Subcutaneous abdominal adipose tissue (tissue), 5 donors: ENCODE data around the gene GZMM.

Source experiments
- H3K27ac ChIP-seq: one replicate; pipeline ENCODE4 v1.7.0; 2013; ENCODE audit warnings: low read depth, mild to moderate bottlenecking, inconsistent platforms, low read length, moderate library complexity
- H3K27me3 ChIP-seq, 5 donors: one replicate each; pipeline ENCODE4 v1.7.0; 2013; ENCODE audit warnings: low read length in 5 of 5, inconsistent platforms in 1 of 5; ENCODE audit not compliant: control insufficient read depth in 5 of 5, insufficient read depth in 4 of 5
- H3K36me3 ChIP-seq, 5 donors: one replicate each; pipeline ENCODE4 v1.7.0; 2013; ENCODE audit warnings: low read length in 5 of 5; ENCODE audit not compliant: control insufficient read depth in 5 of 5, insufficient read depth in 5 of 5
- H3K4me1 ChIP-seq, 5 donors: one replicate each; pipeline ENCODE4 v1.7.0; 2013; ENCODE audit warnings: low read length in 5 of 5, mild to moderate bottlenecking in 3 of 5, moderate library complexity in 1 of 5; ENCODE audit not compliant: control insufficient read depth in 5 of 5, insufficient read depth in 5 of 5
- H3K4me3 ChIP-seq, 5 donors: one replicate each; pipeline ENCODE4 v1.7.0; 2013; ENCODE audit warnings: low read length in 5 of 5, low read depth in 1 of 5
- H3K9ac ChIP-seq, 5 donors: one replicate each; pipeline ENCODE4 v1.7.0; 2013; ENCODE audit warnings: low read length in 5 of 5, mild to moderate bottlenecking in 4 of 5, moderate library complexity in 3 of 5
- H3K9me3 ChIP-seq, 5 donors: one replicate each; pipeline ENCODE4 v1.7.0; 2013; ENCODE audit warnings: low read length in 5 of 5; ENCODE audit not compliant: control insufficient read depth in 5 of 5
- donor health status: healthy.
- donor health status: healthy.
- donor health status: healthy.
- donor health status: healthy.
- donor health status: healthy.

GZMM gene

DNA sequence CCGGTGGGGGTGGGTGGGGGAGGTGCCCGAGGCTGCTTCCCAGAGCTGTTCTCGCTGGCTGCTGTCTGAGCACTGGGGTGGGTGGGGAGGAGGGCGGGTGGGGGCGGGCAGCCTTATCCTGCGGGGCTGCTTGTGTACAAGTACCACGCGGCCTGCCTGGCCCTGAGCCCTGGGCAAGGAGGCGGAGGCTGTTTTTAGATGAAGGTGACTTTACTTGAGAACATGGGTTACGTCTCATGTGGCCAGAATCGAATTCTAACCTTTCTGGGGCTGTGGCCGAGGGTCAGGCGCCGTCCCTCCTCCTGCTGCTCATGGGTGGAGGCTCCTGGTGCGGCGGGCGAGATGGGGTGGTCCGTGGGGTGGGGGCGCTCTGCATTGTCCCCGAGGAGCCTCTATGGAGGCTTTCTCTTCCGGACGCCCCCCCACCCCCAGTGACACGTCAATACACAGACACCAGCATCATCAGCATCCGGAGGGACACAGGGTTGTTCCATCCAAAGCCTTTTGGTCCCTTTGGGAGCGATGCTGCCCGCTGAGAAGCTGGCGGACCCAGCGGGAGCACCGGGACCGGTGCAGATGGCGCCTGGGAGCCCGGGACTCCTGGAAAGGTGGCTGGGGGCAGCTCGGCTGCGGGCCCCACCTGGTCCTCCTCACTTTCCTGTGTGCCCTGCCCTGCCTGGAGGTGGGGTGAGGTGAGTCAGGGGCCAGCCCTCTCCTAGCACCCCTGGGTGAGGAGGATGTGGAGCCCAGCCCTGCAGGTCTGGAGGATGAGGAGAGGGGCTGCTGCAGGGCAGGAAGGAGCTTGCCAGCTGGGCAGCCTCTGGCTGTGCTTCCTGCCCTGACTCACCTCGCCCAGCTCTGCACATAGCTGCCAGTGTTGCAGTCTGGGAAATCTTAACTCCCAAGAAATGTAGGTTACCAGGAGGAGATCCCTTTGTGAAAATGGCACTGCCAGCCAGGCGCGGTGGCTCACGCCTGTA lies 32.0 kb downstream of the GZMM start:
- Histone ChIP-seq H3K27me3 (no peaks in the 10 kb centered on the region), H3K4me3 (peak overlapping the region in 4 of 5 donors; percentile 52 to 75 (median 56)), H3K4me1 (peaks cover 4 to 60% (median 50%) of the 10 kb centered on the region in 5 donors), H3K36me3 (peaks cover 0 to 32% (median 20%) of the 10 kb centered on the region in 5 donors), H3K9me3 (no peaks in the 10 kb centered on the region), H3K9ac (peak overlapping the region in 1 of 5 donors; percentile 61), H3K27ac (no peak overlapping the region)

DNA sequence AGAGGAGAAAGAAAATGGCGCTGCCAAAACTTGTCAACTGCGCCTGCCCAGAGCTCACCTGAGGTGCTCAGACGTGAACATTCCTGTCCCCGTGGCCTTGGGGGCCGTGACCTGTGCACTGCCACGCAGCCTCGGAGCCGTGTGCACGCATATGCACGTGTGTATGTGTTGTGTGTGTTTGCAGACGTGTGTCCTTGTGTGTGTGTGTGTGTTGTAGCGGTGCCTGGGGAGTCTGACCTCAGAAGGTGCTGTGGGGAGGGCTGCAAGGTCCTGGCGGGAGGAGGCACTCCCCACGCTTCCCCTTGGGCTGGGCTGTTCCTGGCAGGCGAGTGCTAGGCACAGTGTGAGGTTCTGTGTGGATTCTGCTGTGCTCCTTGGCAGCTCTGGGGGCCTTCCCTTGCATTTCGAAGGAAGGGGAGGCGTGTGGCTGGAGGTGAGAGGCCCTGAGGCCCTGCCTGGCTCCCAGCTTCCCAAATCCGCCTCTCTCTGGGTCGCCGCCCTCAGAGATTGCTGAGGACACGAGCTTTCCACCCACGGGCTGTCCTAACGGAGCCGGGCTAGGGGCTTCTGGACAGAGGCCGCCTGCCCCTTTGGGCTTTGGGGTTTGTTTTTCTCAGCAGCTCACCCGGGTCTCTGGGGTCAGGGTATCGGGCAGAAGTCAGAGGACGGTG lies 33.0 kb downstream of the GZMM start:
- H3K4me3 ChIP-seq = no peak overlapping the region
- H3K27ac ChIP-seq = no peak overlapping the region
- H3K9ac ChIP-seq = no peak overlapping the region
- no peaks in the 10 kb centered on the region for H3K27me3 ChIP-seq
- H3K4me1 ChIP-seq = peaks cover 4 to 49% (median 39%) of the 10 kb centered on the region in 5 donors
- no peaks in the 10 kb centered on the region for H3K9me3 ChIP-seq
- H3K36me3 ChIP-seq = peaks cover 0 to 41% (median 28%) of the 10 kb centered on the region in 5 donors

DNA sequence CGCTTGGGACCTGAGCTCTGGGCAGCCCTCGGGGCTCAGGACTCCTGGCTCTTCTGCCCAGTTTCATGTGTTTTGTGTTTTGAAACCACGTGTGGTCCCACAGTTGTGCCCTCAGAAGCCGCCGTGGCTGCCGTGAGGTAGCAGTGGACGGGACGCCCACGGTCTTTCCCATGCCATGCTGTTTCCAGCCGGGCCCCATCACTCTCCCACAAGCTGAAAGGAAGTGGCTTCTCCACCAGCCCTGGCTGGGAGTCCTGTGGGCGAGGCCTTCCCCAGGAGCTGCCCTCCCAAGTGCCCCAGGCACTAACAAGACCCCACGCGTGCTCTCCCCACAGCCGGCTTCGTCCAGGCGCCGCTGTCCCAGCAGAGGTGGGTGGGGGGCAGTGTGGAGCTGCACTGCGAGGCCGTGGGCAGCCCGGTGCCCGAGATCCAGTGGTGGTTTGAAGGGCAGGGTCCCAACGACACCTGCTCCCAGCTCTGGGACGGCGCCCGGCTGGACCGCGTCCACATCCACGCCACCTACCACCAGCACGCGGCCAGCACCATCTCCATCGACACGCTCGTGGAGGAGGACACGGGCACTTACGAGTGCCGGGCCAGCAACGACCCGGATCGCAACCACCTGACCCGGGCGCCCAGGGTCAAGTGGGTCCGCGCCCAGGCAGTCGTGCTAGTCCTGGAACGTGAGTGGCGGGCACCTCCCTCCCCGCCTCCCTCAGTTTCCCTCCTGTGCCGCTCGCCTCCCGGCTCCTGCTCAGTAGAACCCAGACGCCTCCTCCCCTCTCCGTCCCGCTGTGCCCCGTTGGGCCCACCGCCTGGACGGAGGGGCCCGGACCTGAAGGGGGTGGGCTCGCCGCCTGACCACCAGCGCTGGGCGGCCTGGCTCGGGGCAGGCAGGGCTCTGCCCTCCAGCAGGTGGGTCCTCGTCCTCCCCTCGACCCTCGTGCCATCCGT lies 33.9 kb downstream of the GZMM start:
- no peak overlapping the region for H3K27ac ChIP-seq
- peaks cover 0 to 46% (median 32%) of the 10 kb centered on the region in 5 donors for H3K36me3 ChIP-seq
- H3K4me3 ChIP-seq = no peak overlapping the region
- H3K27me3 ChIP-seq = no peaks in the 10 kb centered on the region
- peaks cover 4 to 47% (median 38%) of the 10 kb centered on the region in 5 donors for H3K4me1 ChIP-seq
- H3K9ac ChIP-seq = no peak overlapping the region
- no peaks in the 10 kb centered on the region for H3K9me3 ChIP-seq

DNA sequence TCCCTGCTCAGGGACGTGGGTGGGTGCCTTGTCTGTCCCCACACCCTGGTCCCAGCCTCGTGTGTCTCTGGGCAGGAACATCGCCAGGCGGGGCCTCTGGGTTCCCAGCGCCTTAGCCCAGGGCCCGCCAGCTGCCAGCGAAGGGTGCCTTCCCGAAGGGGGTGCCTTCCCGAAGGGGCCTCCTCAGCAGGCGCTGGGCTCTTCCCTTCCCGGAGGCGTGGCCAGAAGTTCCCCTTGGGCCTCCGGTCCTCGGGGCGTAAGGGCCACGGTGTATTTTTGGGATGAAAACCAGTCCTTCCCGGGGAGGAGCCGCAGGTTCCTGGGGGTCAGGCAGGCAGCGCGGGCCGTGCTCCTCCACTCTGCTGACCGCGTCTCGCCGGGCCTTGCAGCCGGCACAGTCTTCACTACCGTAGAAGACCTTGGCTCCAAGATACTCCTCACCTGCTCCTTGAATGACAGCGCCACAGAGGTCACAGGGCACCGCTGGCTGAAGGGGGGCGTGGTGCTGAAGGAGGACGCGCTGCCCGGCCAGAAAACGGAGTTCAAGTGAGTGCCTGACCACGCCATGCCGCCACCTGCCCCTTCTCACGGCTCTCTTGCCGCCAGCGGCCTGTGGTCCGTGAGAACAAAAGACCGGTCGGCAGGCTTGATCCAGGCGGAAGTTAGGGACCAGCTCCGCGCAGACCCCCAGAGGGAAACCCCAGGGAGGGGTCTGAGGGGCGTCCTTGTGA lies 35.4 kb downstream of the GZMM start:
- no peak overlapping the region for H3K9ac ChIP-seq
- H3K27ac ChIP-seq = no peak overlapping the region
- peaks cover 4 to 40% (median 32%) of the 10 kb centered on the region in 5 donors for H3K4me1 ChIP-seq
- H3K27me3 ChIP-seq = no peaks in the 10 kb centered on the region
- no peak overlapping the region for H3K4me3 ChIP-seq
- peaks cover 0 to 55% (median 42%) of the 10 kb centered on the region in 5 donors for H3K36me3 ChIP-seq
- no peaks in the 10 kb centered on the region for H3K9me3 ChIP-seq

DNA sequence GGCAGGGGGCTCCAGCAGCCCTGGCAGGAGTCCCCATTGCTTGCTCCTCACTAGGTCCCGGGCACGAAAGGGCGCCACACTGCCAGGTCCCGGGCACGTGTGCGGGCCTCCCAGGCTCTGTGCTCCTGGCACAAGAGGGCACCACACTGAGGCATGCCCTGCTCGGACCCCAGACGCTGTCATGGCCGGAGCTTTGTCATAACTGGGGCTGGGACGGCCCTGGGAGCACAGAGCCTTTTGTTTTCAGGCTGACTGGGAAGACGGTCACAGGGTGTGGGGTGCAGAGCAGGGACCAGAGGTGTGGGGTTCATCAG lies 35.9 kb downstream of the GZMM start:
- H3K9ac ChIP-seq = no peak overlapping the region
- H3K27me3 ChIP-seq = no peaks in the 10 kb centered on the region
- H3K9me3 ChIP-seq = no peaks in the 10 kb centered on the region
- peaks cover 0 to 55% (median 42%) of the 10 kb centered on the region in 5 donors for H3K36me3 ChIP-seq
- H3K4me1 ChIP-seq = peaks cover 3 to 38% (median 28%) of the 10 kb centered on the region in 5 donors
- no peak overlapping the region for H3K27ac ChIP-seq
- no peak overlapping the region for H3K4me3 ChIP-seq

DNA sequence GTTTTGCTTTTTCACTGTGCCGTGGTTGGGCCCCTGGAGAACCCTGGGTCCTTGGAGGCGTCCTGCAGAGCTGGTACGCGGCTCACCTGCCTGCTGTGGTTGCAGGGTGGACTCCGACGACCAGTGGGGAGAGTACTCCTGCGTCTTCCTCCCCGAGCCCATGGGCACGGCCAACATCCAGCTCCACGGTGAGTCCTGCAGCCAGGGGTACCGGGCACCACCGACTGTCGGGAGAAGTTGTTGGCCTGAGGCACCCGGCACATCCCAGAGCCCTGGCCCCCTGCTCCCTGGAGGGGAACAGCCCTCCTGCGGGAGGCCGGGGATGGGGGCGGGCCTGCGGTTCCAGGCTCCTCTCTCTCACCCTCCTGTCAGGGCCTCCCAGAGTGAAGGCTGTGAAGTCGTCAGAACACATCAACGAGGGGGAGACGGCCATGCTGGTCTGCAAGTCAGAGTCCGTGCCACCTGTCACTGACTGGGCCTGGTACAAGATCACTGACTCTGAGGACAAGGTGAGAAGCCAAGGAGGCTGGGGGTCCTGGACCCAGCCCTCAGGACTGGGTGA lies 36.5 kb downstream of the GZMM start:
- H3K27ac ChIP-seq = no peak overlapping the region

DNA sequence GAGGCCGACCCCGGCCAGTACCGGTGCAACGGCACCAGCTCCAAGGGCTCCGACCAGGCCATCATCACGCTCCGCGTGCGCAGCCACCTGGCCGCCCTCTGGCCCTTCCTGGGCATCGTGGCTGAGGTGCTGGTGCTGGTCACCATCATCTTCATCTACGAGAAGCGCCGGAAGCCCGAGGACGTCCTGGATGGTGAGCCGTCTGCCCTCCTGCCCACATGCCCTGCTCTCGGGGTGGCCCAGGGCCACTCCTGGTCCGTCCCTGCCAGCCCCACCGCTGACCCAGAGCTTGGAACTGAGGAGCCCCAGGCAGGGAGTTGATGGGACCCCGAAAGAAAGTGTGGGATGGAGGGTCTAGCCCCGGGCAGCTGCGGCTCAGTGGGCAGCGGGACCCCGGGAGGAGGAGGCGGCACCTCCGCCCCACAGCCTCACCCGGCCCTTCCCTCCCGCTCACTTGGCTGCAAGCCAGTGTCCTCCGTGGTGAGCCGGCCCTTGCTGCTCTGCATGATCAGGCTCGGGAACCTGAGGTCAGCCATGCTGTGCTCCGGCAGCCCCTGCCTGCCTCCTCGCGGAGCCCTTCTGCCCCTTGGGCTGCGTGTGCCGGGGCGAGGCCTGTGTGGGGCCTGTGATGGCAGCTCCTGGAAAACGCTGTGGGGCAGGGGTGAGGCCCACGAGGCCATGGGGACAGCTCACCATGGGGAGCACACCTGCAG lies 37.7 kb downstream of the GZMM start:
- Histone ChIP-seq H3K27me3 (peaks cover 0 to 2% (median 0%) of the 10 kb centered on the region in 5 donors), H3K9ac (no peak overlapping the region), H3K4me1 (peaks cover 0 to 21% (median 12%) of the 10 kb centered on the region in 5 donors), H3K4me3 (no peak overlapping the region), H3K9me3 (no peaks in the 10 kb centered on the region), H3K27ac (no peak overlapping the region), H3K36me3 (peaks cover 0 to 55% (median 42%) of the 10 kb centered on the region in 5 donors)

More for the DNA sequence above, 36.5 kb downstream of the GZMM start:
- Histone ChIP-seq H3K4me1 (peaks cover 0 to 32% (median 22%) of the 10 kb centered on the region in 5 donors), H3K27me3 (no peaks in the 10 kb centered on the region), H3K4me3 (no peak overlapping the region), H3K9ac (no peak overlapping the region), H3K36me3 (peaks cover 0 to 55% (median 42%) of the 10 kb centered on the region in 5 donors), H3K9me3 (no peaks in the 10 kb centered on the region)

DNA sequence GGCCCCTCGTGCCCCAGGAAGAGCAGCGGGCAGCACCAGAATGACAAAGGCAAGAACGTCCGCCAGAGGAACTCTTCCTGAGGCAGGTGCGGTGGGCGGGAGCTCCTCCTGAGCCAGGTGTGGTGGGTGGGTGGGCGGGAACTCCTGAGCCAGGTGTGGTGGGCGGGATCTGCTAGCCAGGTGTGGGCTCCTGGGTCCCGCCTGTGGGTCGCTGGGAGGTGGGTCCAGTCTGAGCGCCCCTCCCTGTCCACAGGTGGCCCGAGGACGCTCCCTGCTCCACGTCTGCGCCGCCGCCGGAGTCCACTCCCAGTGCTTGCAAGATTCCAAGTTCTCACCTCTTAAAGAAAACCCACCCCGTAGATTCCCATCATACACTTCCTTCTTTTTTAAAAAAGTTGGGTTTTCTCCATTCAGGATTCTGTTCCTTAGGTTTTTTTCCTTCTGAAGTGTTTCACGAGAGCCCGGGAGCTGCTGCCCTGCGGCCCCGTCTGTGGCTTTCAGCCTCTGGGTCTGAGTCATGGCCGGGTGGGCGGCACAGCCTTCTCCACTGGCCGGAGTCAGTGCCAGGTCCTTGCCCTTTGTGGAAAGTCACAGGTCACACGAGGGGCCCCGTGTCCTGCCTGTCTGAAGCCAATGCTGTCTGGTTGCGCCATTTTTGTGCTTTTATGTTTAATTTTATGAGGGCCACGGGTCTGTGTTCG lies 38.8 kb downstream of the GZMM start:
- peaks cover 0 to 11% (median 6%) of the 10 kb centered on the region in 5 donors for H3K4me1 ChIP-seq
- peaks cover 0 to 6% (median under 1%) of the 10 kb centered on the region in 5 donors for H3K27me3 ChIP-seq
- no peak overlapping the region for H3K4me3 ChIP-seq
- H3K27ac ChIP-seq = no peak overlapping the region
- no peak overlapping the region for H3K9ac ChIP-seq
- no peaks in the 10 kb centered on the region for H3K9me3 ChIP-seq
- peaks cover 0 to 51% (median 41%) of the 10 kb centered on the region in 5 donors for H3K36me3 ChIP-seq
